Osteoblast (primary cell): ENCODE measurements around the gene DUSP22. TPM values are rescaled to one million over a fixed set of nuclear protein-coding genes. Genes with fewer than 3 reads are reported as not detected.

Experiments
- DNase-seq: peaks from one replicate; pipeline ENCODE4 v3.0.0; 2011; ENCODE audit warnings: low spot score, mixed read lengths; ENCODE audit not compliant: insufficient read length; ENCODE audit errors: missing footprints
- H2AFZ ChIP-seq: 2 replicates; pipeline ENCODE4 v1.6.0; 2011; ENCODE audit warnings: mild to moderate bottlenecking, low read length
- H3K27ac ChIP-seq: 2 replicates; pipeline ENCODE4 v1.5.1; 2011; ENCODE audit warnings: mild to moderate bottlenecking, low read depth, low read length, moderate library complexity
- H3K27me3 ChIP-seq: 2 replicates; pipeline ENCODE4 v1.6.0; 2012; ENCODE audit warnings: mild to moderate bottlenecking, control low read depth, inconsistent platforms, low read length, moderate library complexity; ENCODE audit not compliant: insufficient read depth
- H3K36me3 ChIP-seq: 2 replicates; pipeline ENCODE4 v1.5.1; 2011; ENCODE audit warnings: mild to moderate bottlenecking, low read length, control low read depth, moderate library complexity; ENCODE audit not compliant: insufficient read depth
- H3K4me1 ChIP-seq: 2 replicates; pipeline ENCODE4 v1.5.1; 2011; ENCODE audit warnings: mild to moderate bottlenecking, low read length, control low read depth, moderate library complexity; ENCODE audit not compliant: insufficient read depth
- H3K4me2 ChIP-seq: 2 replicates; pipeline ENCODE4 v1.6.0; 2011; ENCODE audit warnings: mild to moderate bottlenecking, low read length; ENCODE audit not compliant: insufficient read depth
- H3K4me3 ChIP-seq: fragments of 200-600 bp; sonication (generic); 3 replicates; pipeline ENCODE4 v1.5.1; 2012; ENCODE audit warnings: mild to moderate bottlenecking, low read length, inconsistent platforms; ENCODE audit not compliant: insufficient read depth
- H3K79me2 ChIP-seq: 2 replicates; pipeline ENCODE4 v1.6.0; 2012; ENCODE audit warnings: mild to moderate bottlenecking, low read length, control low read depth, inconsistent platforms; ENCODE audit not compliant: insufficient read depth
- H3K9me3 ChIP-seq: 2 replicates; pipeline ENCODE4 v1.5.1; 2011; ENCODE audit warnings: low read depth, low read length, control low read depth
- H4K20me1 ChIP-seq: 2 replicates; pipeline ENCODE4 v1.6.0; 2012; ENCODE audit warnings: mild to moderate bottlenecking, low read length, control low read depth; ENCODE audit not compliant: insufficient read depth
- total RNA-seq: library from RNA; depleted of rRNA; stranded (reverse); fragments of >200 nt; gene quantifications from 2 replicates; pipeline ENCODE4 v1.2.3, GENCODE V29; 2012
- TF ChIP-seq, protein P1 (sequence below): IDR thresholded peaks from 2 replicates; pipeline ENCODE4 v1.5.1; 2011; ENCODE audit warnings: mild to moderate bottlenecking, low read depth, low read length, moderate library complexity; ENCODE audit errors: extremely low read depth

Gene DUSP22
- total RNA-seq, 1 donor = 18.1 TPM

DNA sequence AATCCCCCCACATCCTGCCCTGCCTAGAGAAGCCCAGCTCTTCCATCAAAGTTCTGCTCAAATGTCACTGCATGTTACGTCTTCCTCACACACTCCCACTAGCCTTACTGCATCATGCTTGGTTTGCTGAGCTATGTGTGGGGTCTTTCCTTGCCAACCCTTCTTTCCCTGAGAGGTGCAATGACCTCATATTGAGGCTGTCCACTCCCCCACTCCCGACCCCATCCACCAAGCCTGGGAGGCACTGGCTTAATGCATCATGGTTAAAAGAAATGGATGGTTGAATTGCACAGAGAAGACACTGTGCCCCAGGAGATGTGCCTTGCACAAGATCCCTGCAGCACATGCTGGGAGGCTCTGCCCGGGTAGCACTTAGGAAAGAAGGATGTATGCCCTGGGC is 91.6 kb downstream of the DUSP22 start:
- no peak overlapping the region for H3K4me3 ChIP-seq
- no peaks in the 10 kb centered on the region for H4K20me1 ChIP-seq
- no peaks in the 10 kb centered on the region for H3K36me3 ChIP-seq
- H3K4me1 ChIP-seq = no peaks in the 10 kb centered on the region
- TF ChIP-seq, protein P1, sequence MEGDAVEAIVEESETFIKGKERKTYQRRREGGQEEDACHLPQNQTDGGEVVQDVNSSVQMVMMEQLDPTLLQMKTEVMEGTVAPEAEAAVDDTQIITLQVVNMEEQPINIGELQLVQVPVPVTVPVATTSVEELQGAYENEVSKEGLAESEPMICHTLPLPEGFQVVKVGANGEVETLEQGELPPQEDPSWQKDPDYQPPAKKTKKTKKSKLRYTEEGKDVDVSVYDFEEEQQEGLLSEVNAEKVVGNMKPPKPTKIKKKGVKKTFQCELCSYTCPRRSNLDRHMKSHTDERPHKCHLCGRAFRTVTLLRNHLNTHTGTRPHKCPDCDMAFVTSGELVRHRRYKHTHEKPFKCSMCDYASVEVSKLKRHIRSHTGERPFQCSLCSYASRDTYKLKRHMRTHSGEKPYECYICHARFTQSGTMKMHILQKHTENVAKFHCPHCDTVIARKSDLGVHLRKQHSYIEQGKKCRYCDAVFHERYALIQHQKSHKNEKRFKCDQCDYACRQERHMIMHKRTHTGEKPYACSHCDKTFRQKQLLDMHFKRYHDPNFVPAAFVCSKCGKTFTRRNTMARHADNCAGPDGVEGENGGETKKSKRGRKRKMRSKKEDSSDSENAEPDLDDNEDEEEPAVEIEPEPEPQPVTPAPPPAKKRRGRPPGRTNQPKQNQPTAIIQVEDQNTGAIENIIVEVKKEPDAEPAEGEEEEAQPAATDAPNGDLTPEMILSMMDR = no peak
- H3K4me2 ChIP-seq = no peak overlapping the region
- no peak overlapping the region for H2AFZ ChIP-seq
- DNase-seq = no peak
- H3K9me3 ChIP-seq = no peaks in the 10 kb centered on the region
- H3K27ac ChIP-seq = no peak overlapping the region
- no peaks in the 10 kb centered on the region for H3K79me2 ChIP-seq
- peaks cover 25% of the 10 kb centered on the region for H3K27me3 ChIP-seq

DNA sequence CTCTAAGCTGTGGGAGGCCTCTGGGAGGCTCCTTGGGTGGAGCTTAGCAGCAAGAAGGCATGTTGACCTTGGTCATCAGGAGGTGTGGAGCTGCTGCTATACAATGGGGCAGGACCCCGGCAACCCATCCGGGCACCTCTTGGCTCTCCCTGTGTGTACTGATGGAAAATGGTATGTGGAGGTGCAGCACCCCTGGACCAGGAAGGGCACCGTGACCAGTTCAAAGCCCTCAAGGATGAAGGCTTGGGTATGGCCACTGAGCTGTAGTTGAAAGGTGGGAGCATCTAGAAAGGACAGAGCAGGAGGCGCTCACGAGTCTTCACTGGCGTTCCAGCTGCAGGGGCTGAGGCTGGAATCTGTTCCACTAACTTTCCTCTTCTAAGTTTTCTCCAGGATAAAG is 92.6 kb downstream of the DUSP22 start:
- TF ChIP-seq, protein P1 = no peak
- H3K4me3 ChIP-seq = no peak overlapping the region
- no peak overlapping the region for H3K27ac ChIP-seq
- H3K9me3 ChIP-seq = no peaks in the 10 kb centered on the region
- no peak overlapping the region for H2AFZ ChIP-seq
- peaks cover 33% of the 10 kb centered on the region for H3K27me3 ChIP-seq
- no peaks in the 10 kb centered on the region for H3K79me2 ChIP-seq
- no peaks in the 10 kb centered on the region for H3K36me3 ChIP-seq
- no peak overlapping the region for H3K4me2 ChIP-seq
- no peak for DNase-seq
- H4K20me1 ChIP-seq = no peaks in the 10 kb centered on the region
- H3K4me1 ChIP-seq = no peaks in the 10 kb centered on the region

DNA sequence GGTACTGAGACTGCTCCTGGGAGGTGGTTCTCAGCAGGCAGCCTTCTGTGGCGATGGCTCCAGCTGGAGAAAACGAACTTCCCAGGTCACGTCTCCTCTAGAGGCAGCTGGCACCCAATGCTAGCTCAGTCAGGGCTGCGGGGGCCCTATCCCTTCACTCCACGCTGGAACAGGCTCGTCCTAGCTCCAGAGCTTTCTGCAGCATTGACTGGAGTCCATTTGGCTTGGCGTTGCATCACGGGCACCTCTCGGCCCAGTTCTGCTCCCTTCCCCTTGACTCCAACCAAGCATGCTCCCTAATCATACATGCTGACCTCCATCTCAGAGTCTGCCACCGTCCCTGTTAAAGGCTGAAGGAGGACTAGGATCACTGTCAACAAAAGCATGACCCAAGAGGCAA is 93.3 kb downstream of the DUSP22 start:
- Histone ChIP-seq H3K4me2 (no peak overlapping the region), H3K4me3 (no peak overlapping the region), H3K27ac (no peak overlapping the region), H3K27me3 (peaks cover 35% of the 10 kb centered on the region), H4K20me1 (no peaks in the 10 kb centered on the region), H3K36me3 (no peaks in the 10 kb centered on the region), H3K9me3 (no peaks in the 10 kb centered on the region), H2AFZ (no peak overlapping the region), H3K79me2 (no peaks in the 10 kb centered on the region), H3K4me1 (no peaks in the 10 kb centered on the region)
- TF ChIP-seq, protein P1 = no peak
- DNase-seq = no peak

DNA sequence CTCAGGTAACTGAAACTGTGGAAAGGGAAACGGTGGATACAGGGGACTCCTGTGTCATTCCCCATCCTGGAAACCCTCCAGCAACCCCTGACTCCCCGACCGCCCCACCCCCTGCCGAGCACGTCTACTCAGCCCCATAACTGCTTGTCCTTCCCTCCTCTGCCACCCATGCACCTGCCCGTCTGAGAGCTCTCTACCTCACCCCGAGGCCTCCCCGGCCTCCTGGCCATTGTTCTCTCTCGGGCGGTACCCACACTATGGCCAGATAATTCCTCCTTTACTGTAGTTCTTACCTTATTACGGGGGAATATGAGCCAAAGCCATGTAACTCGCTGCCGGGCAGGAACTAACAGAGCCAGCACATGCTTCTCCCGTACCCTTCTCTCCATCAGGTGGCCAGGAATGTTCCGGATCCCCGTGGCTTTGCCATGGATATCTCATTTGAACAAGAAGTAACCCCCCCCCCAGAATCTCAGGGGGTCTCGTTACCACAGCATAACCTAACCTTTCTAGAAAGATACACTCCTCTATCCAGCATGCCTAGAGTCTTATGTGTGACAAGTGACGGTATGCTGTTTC is 94.5 kb downstream of the DUSP22 start:
- DNase-seq = peak; percentile 6
- TF ChIP-seq, protein P1 = no peak
- no peaks in the 10 kb centered on the region for H3K36me3 ChIP-seq
- no peak overlapping the region for H3K4me2 ChIP-seq
- no peaks in the 10 kb centered on the region for H3K9me3 ChIP-seq
- no peak overlapping the region for H3K27ac ChIP-seq
- peaks cover 3% of the 10 kb centered on the region for H3K4me1 ChIP-seq
- no peak overlapping the region for H3K4me3 ChIP-seq
- peaks cover 42% of the 10 kb centered on the region for H3K27me3 ChIP-seq
- H2AFZ ChIP-seq = no peak overlapping the region
- no peaks in the 10 kb centered on the region for H3K79me2 ChIP-seq
- H4K20me1 ChIP-seq = no peaks in the 10 kb centered on the region
